T1000 (cell line): Measurements from ENCODE around the gene MTCH2.
"Not testable (repeated sequence)": the region's sequence is repeated elsewhere in the genome, so short reads cannot be mapped to it uniquely, and the experiment has no call there.

ENCODE experiments used
- DNase-seq: peaks from one replicate; lab custom pipeline; 2025; ENCODE audit warnings: mixed read lengths; lab: John Stamatoyannopoulos, UW

Gene MTCH2

DNA sequence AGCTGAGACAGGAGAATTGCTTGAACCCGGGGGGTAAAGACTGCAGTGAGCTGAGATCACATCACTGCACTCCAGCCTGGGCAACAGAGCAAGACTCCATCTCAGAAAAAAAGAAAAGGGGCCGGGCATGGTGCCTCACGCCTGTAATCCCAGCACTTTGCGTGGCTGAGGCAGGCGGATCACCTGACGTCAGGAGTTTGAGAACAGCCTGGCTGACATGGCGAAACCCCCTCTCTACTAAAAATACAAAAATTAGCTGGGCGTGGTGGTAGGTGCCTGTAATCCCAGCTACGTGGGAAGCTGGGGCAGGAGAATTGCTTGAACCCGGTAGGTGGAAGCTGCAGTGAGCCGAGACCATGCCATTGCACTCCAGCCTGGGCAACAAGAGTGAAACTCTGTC is 6.0 kb downstream of the MTCH2 start:
- DNase-seq: not testable (repeated sequence)

DNA sequence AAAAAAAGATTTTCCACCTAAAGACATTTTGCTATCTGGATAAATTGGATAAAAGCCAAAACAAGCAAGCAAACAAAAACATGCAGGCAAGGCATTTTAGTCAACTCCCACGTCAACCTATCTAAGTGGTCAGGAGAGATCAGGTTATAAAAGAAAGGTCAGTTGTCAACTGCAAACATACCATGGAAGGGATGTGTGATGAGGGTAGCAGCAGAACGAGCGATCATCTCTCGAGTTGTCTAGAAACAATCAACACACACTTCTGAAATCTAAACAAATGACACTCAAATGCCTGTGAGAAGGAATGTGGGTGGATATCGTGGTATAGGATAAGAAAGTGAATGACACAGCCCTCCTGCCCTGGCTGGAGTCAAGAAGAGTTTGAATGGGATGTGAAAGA is 10.9 kb downstream of the MTCH2 start:
- no peak for DNase-seq

DNA sequence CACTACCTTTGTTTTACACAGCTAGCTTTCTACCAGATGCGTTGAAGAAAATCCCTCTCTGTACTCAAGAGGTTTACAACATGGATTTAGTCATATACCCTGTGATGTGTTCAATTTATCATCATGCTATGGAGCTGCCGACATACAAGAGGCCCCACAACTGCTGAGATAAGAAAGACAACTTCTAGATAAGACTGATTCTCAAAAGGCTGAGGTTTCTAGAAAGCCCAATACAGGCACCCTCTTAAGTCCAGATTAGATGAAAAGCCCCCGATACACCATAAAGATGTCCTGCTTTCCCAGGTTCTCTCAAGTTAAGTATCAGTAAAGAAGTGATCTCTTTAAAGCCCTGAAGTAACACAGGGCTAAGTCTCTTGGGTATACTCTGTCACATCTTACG is 14.3 kb downstream of the MTCH2 start:
- DNase-seq: no peak

DNA sequence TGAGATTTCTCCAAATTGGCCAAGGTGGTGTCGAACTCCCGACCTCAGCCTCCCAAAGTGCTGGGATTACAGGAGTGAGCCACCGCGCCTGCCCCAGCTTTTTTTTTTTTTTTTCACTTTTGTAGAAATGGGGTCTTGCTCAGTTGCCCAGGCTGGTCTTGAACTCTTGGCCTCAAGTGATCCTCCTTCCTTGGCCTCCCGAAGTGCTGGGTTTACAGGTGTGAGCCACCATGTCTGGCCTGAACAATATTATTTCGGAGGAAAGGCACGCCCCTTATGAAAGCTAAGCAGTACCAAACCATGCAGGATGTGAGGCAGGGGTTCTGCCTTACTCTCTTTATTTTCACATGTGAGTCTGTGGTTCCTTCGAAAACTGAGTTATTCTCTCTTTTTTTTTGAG is 16.1 kb downstream of the MTCH2 start:
- DNase-seq: no peak

DNA sequence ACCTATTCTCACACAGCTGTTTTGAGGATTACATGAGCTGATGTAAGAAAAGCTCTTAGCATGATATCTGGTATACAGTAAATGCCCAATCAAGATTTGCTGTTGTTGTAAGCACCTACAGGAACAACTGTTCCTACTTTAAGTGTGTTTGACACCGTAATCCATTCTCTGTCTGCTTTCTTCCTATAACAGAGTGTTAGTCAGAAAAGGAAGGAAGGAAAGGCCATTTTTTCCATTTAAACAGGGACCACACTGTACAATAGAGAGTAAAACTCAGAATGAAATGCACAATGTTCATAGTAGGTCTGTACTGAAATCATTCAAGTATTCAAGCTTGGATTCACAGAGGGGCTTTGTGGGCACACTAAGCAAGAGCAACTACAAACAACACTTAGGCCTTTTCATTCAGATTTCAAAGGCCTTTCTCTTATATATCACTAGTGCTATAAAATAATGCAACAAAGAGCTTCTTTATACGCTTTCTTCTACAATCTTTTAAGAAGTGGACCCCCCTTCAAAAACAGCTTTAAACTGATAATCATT is 21.5 kb downstream of the MTCH2 start:
- no peak for DNase-seq

DNA sequence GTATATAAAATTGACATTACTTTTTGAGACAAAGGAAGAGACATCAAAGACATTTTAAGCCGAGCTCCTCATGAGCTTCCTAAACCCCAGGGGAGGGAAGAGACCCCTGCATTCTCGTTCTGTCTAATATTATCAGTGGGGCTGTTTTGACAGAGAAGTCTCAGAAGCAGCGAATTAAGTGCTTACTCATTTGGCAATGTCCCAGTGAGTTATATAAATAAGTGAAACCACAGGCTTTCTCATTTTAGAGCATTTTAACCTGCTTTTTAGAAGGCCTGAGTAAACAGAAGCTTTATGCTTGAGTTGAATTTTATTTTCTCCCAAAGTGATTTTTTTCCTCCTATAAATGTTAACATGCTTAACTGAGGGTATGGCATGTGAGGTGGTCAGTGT is 24.9 kb downstream of the MTCH2 start:
- DNase-seq: no peak

DNA sequence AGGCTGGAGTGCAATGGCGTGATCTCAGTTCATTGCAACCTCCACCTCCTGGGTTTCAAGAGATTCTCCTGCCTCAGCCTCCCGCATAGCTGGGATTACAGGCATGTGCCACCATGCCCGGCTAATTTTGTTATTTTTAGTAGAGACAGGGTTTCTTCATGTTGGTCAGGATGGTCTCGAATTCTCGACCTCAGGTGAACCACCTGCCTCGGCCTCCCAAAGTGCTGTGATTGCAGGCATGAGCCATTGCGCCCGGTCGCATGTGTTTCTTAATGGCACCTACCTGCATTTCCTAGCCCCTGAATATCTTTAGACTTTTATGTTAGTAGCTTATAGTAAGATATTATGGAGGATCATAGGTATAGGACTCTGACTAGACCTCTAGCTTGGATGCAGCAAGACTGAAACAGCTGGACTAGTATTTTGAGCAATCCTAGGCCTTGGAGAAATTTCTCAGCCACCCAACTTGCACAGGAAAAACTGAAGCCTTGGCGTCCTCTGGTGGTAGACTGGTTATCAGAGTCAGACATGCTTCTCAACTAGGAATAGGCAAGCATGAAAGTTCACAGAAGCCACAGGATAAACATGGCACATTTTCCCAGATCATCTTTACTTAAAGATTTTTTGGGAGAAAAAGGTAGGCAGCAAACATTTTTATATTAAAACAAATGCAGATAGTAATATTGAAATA is 25.5 kb downstream of the MTCH2 start:
- no peak for DNase-seq

DNA sequence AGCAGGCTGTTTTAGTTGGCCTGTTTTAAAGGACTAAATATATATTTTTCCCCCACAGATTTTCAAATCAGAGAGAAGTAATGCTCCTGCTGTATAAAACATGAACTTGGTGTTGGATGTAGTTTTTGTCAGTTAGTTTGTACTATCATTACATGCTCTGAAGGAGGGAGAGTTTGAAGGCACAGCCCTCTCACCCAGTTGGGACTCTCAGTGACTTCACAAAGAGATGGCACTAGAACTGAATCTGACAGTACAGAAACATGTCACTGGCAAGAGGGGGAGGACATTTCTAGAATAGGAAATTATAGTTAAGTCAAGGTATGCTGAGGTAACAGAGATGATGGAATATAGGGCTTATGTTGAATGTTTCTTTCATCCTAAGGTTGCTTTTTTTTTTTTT is 27.1 kb downstream of the MTCH2 start:
- DNase-seq: no peak

DNA sequence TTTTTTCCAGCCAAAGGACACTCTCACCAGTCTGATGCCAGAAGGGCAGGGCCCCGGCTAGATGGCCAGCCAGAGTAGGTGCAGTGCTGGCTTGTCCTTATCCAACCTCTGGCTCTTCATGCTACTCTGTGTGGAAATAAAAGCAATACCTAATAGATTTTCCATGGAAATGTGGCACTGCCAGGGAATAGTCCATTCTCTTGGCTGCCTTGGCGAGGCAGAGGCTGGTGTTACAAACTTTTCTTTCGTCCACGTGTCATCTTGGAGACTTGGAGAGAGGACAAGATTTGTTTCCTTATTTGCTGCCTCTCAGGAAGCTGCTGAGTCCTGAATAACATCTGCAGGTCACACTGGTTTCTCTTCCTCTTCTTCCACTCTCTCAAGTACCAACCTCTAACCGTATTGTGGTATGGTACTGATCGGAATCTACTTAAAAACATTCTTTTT is 31.0 kb downstream of the MTCH2 start:
- no peak for DNase-seq

DNA sequence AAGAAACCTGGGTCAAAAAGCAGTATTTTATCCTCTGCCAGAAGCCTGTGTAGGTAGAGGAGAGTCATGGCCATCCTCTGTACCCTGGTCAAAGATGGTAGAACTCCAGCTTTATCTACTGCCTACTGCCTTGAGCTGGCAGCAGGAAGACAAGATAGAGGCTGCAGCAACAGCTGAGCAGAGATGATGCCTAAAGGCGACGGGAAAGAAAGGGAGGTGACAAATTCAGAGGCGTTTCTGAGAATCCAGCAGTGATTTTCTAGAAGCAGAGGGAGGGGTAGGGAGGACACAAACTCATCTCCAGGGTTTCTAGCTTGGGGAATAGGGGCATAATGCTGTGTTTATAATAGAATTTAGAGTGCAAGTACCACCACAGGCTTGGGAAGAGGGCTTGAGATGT is 32.7 kb downstream of the MTCH2 start:
- no peak for DNase-seq

DNA sequence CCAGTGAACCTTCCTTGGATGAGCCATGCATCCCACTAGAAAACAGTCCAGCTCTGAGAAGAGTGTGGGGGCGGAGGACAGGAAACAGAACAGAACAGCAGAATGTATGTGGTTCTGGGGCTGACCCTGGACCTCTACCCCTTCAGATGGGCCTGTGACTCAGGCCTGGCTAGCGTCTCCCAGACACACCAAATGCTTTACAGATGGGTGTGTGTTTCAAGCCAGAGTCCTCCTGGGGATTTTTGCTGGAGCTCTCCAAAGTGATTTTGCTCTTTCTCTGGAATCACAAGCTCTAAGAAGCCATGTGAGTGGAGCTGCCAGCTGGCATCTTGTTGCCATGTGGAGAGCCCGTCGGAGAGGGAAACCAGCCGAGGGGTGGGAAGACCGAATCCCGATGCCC is 35.0 kb downstream of the MTCH2 start:
- no peak for DNase-seq

DNA sequence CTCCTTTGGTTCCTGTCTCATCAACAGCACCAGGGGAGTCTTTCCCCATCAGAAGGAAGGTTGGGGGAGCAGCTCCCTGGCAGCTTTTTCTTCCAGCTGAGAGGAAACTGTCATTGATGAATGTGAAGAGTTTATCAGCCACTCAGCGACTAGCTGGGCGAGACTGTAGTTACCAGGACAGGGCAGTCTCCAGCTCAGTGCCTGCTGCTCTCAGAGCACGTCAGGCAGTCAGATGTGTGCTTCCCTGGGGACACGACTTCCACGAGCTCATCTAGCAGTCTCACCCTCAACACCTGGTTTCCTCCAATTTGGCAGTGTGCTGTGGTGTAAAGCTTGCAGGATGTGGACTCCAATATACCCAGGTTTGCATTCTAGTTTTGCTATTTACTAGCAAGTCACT is 35.6 kb downstream of the MTCH2 start:
- DNase-seq: no peak

DNA sequence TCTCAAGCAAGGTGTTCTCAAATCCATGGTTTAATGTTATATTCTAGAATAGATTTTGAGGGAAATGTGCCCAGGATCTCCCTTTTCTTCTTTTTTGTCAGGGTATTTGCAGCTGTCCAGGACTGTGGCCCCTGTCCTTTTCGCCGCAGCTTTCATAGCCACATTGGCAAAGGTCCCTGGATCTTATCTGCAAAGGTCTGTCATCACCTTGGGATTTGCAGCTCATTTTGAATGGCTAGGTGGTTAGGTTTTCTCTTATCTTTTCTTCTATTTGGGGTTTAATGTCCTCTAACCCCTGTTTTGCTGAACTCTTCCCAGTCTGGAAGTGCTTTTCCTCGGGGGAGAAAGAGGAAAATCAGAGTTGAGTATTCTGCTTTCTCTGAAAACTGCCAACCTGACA is 36.4 kb downstream of the MTCH2 start:
- DNase-seq: no peak

DNA sequence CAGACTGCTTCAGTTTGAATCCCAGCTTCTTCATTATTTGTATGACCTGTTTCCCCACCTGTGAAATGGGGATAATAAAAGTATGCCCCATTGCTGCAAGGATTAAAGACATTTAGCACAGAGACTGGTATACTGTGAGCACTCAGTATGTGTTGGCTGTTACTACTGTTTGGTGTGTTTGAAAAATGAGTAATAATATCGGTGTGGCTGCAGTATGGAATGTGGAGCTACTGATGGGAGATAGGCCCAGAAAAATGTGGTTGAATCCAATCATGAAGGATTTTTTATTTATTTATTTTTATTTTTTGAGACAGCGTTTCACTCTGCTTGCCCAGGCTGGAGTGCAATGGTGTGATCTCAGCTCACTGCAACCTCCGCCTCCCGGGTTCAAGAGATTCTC is 39.1 kb downstream of the MTCH2 start:
- DNase-seq: no peak

DNA sequence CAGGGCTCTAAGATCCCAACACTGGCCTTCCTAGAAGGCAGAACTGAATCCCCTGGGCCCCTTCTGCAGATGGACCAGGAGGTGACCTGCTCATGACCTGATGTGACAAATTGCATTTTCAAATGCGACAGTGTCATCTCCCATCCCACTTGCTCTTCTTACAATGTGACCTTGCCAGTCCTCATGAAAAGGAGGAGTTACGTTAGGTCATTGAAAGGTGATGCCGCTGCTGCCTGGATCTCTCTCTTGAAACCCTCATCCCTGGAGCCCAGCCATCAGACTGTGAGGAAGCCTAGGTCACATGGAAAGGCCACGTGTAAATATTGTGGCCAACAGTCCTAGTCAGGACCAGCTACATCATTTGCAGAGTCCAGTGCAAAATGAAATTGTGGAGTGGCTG is 42.5 kb downstream of the MTCH2 start:
- DNase-seq: no peak

DNA sequence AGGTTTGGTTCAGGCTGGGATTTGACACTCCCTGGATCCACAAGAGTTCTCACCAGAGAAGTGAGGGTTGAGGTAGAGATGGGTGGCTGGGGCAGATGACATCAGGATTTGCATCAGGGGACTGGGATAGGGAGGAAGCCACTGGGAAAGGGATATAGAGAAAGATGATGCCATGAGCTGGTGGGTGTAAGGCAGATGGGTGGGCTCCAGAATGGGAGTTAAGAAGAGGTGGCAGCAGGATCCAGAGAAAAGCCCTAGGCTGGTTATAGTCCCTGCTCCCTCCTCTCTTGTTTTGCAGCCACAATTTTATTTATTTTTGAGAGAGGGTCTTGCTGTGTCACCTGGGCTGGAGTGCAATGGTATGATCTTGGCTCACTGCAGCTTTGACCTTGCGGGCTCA is 46.4 kb downstream of the MTCH2 start:
- no peak for DNase-seq

DNA sequence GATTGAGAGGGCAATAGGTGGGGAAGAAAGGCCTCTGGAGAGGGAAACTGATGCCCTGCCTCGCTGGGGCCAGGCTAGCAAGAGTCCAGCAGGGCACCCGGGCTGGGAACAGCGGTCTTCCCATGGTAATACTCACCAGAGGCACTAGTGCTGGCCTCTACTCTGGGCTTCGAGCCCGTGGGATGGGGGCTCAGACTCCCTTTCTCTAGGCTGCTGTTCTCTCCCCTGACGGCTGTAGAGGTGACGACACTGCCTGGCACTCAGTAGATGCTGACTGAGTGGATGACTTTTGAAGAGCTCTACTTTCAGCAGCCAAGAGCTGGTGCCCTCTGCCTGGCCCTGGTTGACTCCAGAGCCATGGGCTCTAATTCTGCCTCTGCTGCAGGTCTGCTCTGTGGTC is 47.3 kb downstream of the MTCH2 start:
- DNase-seq: no peak

DNA sequence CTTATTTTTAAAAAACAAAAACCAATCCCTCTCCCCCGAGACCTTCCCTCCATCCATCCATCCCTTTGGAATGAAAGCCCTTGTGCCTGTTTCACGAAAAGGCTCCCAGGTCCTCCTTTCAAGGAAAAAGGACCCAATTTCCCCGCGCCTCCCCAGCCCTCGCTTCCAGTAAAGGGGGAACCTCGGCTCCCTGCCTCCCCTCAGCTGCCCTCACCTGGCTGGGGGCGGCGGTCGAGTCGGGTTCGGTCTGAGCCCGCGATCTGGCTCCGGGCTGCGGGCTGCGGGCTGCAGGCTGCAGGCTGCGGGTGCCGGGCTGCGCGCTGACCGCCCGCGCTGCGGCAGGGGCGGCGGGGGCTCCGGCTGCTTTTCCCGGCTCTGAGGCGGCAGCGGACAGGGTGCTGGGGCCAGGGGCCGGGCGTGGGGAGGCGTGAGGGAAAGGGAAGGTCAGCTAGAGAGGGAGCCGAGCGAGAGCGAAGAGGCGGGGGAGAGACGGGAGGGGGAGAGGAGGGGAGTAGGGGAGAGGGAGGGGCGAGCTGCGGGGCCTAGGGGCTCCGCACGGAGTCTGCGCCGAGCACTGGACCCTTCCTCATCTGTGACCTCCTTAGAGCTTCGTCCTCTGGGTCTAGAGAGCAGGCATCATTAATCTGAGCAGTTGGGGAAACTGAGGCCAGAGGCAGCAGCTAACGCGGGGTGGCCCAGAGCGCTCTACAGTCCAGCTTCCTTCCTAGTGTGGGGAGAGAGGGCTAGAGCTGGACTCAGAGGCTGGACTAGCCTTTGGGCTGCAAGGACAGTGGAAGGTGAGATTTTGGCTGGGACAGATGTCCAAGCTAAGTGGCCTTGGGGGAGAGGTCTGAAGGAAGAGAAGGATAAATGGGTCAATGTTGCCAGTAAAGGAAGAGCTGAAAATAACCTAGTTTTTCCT is 48.2 kb downstream of the MTCH2 start, which contains the start of gene C1QTNF4:
Gene C1QTNF4, minus strand, starts transcription at position 478 of the 922 bp plus-strand sequence. CDS start 3,601 bp downstream, outside the sequence.
- no peak for DNase-seq

DNA sequence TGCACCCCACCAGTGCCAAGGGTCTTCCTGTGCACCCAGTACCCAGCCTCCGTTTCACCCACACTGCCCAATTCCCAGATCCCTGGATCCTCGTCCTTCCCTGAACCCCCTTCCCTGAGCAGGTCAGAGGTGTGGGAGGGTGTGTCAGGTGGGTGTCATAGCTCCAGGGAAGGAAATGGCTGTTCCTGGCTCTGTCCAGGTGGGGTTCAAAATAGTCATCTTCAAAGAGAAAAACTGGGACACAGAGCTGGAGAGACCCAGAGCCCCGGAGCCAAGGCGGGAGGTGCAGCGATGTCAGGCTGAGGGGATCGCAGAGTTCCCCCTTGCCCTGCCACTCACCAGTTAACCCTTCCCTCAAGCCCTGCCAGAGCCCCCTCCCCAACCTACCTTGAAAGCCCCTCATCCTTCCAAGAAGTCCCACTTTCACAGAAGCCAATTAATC is 48.8 kb downstream of the MTCH2 start:
- DNase-seq: no peak

DNA sequence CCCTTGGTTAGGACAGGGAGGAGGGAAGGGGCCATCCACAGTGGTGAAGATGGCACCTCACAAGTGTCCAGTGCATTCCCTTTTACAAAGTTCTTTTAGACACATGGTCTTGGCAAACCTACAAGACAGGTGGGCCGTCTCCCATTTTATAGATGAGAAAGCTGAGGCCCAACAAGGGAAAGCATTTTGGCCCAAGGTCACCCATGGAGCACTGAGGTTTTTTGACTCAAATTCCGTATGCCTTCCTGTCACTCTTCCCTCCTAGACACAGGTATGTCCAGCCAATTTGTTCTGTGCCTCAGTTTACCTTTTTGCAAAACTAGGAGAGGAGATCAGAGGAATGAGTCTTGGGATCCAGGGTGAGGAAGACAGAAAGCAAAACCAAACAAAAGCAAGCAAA is 49.4 kb downstream of the MTCH2 start:
- DNase-seq: no peak

DNA sequence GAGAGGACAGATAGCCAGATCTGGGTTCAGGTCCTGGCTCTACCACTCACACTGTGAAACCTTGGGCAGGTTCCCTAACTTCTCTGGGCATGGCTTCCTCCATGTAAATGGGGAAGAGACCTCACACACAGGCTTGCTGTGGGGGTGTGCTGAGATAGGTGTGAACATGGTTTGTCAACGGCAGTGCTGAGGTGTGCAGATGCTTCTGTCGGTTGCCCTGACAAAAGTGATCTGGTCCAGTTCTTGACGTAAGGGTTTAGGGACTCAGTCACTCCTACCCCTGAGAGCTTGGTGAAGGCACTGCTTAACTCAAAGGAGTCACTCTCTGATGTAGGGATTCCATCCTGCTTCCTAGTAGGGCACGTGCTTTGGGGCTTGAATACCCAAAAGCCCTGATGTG is 50.1 kb downstream of the MTCH2 start:
- DNase-seq: no peak

DNA sequence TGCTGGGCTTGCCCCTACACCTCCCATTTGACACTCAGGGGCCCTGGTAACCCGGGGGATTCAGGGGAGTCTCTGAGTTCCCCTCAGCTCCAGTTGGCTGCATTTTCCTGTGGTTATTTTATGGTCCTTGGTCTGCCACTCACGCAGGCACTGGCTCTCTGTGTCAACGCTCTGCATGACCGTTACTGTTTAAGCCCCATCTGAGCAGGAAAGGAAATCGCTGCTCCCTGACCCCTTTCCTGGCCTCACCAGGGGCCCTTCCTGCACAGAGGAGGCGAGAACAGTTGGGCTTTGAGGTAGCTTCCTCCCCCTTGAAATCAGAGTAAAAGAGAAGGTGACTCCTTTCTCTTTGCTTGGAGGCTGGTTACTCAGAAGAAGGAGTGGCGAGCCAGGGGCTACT is 50.6 kb downstream of the MTCH2 start:
- no peak for DNase-seq
